Omental fat pad (tissue), 4 donors: ENCODE data around the gene KRTAP2-1. TPM values are rescaled to one million over a fixed set of nuclear protein-coding genes. Genes with fewer than 3 reads are reported as not detected.

Source experiments
- ATAC-seq: fragments of 150-250 bp; one replicate; pipeline ENCODE4 v1.9.1; 2016; ENCODE audit warnings: mild to moderate bottlenecking, moderate library complexity; ENCODE audit not compliant: low FRiP score
- DNase-seq: peaks from one replicate; pipeline ENCODE4 v3.0.0-alpha.2; 2019; ENCODE audit warnings: low spot score
- CTCF ChIP-seq, 3 donors: fragments of 450-650 bp; IDR thresholded peaks; one replicate each; pipeline ENCODE4 v1.5.1; 2016 to 2017; ENCODE audit warnings: antibody characterized with exemption in 3 of 3, mild to moderate bottlenecking in 3 of 3, moderate library complexity in 2 of 3
- small RNA-seq: library from RNA; depleted of rRNA; stranded (forward); fragments of <200 nt; gene quantifications from one replicate; pipeline ENCODE3, GENCODE V24; 2016
- total RNA-seq, 4 donors: library from RNA; depleted of rRNA; stranded (reverse); fragments of >200 nt; gene quantifications; one replicate each; pipeline ENCODE4 v1.1.0, GENCODE V29; 2016

Gene KRTAP2-1
- total RNA-seq, 4 donors from 2014 or later: not detected

- ATAC-seq: no peak
- no peak for DNase-seq
- TF ChIP-seq CTCF (IDR thresholded peaks at IDR 0.05): no peak
Measured at GRCh38 chr17:40997361-40997760, 49.8 kb downstream of the KRTAP2-1 start.

GRCh38 chr17:40996829-40997228 lies 50.3 kb downstream of the KRTAP2-1 start:
- no peak for TF ChIP-seq CTCF (IDR thresholded peaks at IDR 0.05)
- no peak for DNase-seq
- ATAC-seq: no peak

Small RNAs within 50 kb of the gene (small RNA-seq; reads per million reads assigned to genes)
- gene KRTAP3-4P: not detected

Other genes with a start within 250 kb of the KRTAP2-1 start
- gene KRT28, start 247.4 kb downstream of the KRTAP2-1 start, total RNA-seq: not detected
- gene KRT10, start 224.7 kb downstream of the KRTAP2-1 start, total RNA-seq: 10 to 100 TPM in 2 of 4 donors, 1 to 10 TPM in 2; 4.4 to 17.5 (median 10.8) TPM
- not detected for gene KRT12, start 180.1 kb downstream of the KRTAP2-1 start, total RNA-seq
- not detected for gene KRT20, start 162.1 kb downstream of the KRTAP2-1 start, total RNA-seq
- gene KRT23, start 109.7 kb downstream of the KRTAP2-1 start, total RNA-seq: 1 to 10 TPM in 1 of 4 donors, not detected in 3; 4.3 TPM
- not detected for gene KRT39, start 80.4 kb downstream of the KRTAP2-1 start, total RNA-seq
- not detected for gene KRT40, start 63.0 kb downstream of the KRTAP2-1 start, total RNA-seq
- not detected for gene KRTAP3-3, start 53.2 kb downstream of the KRTAP2-1 start, total RNA-seq
- gene KRTAP3-2, start 47.4 kb downstream of the KRTAP2-1 start, total RNA-seq: not detected
- gene KRTAP3-1, start 38.2 kb downstream of the KRTAP2-1 start, total RNA-seq: not detected
- not detected for gene KRTAP1-5, start 20.1 kb downstream of the KRTAP2-1 start, total RNA-seq
- gene KRTAP1-4, start 17.1 kb downstream of the KRTAP2-1 start, total RNA-seq: not detected
- gene KRTAP1-3, start 12.4 kb downstream of the KRTAP2-1 start, total RNA-seq: not detected
- not detected for gene KRTAP1-1, start 5.9 kb downstream of the KRTAP2-1 start, total RNA-seq
- not detected for gene KRTAP2-2, start 7.9 kb upstream of the KRTAP2-1 start, total RNA-seq
- not detected for gene KRTAP2-3, start 12.8 kb upstream of the KRTAP2-1 start, total RNA-seq
- not detected for gene KRTAP2-4, start 18.6 kb upstream of the KRTAP2-1 start, total RNA-seq
- gene KRTAP4-7, start 36.8 kb upstream of the KRTAP2-1 start, total RNA-seq: not detected
- not detected for gene KRTAP4-8, start 50.8 kb upstream of the KRTAP2-1 start, total RNA-seq
- gene KRTAP4-16, start 54.9 kb upstream of the KRTAP2-1 start, total RNA-seq: not detected
- gene KRTAP4-9, start 58.1 kb upstream of the KRTAP2-1 start, total RNA-seq: not detected
- not detected for gene KRTAP4-11, start 71.1 kb upstream of the KRTAP2-1 start, total RNA-seq
- gene KRTAP4-12, start 76.9 kb upstream of the KRTAP2-1 start, total RNA-seq: not detected
- not detected for gene KRTAP4-6, start 93.2 kb upstream of the KRTAP2-1 start, total RNA-seq
- gene KRTAP4-5, start 102.5 kb upstream of the KRTAP2-1 start, total RNA-seq: not detected
- not detected for gene KRTAP4-4, start 113.4 kb upstream of the KRTAP2-1 start, total RNA-seq
- gene KRTAP4-3, start 120.9 kb upstream of the KRTAP2-1 start, total RNA-seq: not detected
- gene KRTAP4-2, start 130.9 kb upstream of the KRTAP2-1 start, total RNA-seq: not detected
- not detected for gene KRTAP4-1, start 137.6 kb upstream of the KRTAP2-1 start, total RNA-seq
- gene KRTAP9-1, start 142.6 kb upstream of the KRTAP2-1 start, total RNA-seq: not detected
- not detected for gene KRTAP9-2, start 179.3 kb upstream of the KRTAP2-1 start, total RNA-seq
- gene KRTAP9-3, start 185.1 kb upstream of the KRTAP2-1 start, total RNA-seq: not detected
- not detected for gene KRTAP9-8, start 190.7 kb upstream of the KRTAP2-1 start, total RNA-seq
- gene KRTAP9-4, start 202.4 kb upstream of the KRTAP2-1 start, total RNA-seq: not detected
- gene KRTAP9-9, start 208.1 kb upstream of the KRTAP2-1 start, total RNA-seq: not detected
- not detected for gene KRTAP9-6, start 218.1 kb upstream of the KRTAP2-1 start, total RNA-seq
- gene KRTAP9-7, start 228.4 kb upstream of the KRTAP2-1 start, total RNA-seq: not detected